GM19043 (cell line): ENCODE results near the gene TRPM8.
"Not testable (repeated sequence)": the region's sequence is repeated elsewhere in the genome, so short reads cannot be mapped to it uniquely, and the experiment has no call there.

Experiments
- ATAC-seq: cut with Tn5 transposase; IDR thresholded peaks from one replicate; pipeline ENCODE4 v1.9.1; 2021; ENCODE audit warnings: low read depth; ENCODE audit not compliant: unreplicated experiment

Gene TRPM8

GRCh38 chr2:233935426-233935825 lies 18.3 kb downstream of the TRPM8 start:
- ATAC-seq, result no peak

- no peak for ATAC-seq
These were observed 18.9 kb downstream of the TRPM8 start for GRCh38 chr2:233936089-233936488.

DNA sequence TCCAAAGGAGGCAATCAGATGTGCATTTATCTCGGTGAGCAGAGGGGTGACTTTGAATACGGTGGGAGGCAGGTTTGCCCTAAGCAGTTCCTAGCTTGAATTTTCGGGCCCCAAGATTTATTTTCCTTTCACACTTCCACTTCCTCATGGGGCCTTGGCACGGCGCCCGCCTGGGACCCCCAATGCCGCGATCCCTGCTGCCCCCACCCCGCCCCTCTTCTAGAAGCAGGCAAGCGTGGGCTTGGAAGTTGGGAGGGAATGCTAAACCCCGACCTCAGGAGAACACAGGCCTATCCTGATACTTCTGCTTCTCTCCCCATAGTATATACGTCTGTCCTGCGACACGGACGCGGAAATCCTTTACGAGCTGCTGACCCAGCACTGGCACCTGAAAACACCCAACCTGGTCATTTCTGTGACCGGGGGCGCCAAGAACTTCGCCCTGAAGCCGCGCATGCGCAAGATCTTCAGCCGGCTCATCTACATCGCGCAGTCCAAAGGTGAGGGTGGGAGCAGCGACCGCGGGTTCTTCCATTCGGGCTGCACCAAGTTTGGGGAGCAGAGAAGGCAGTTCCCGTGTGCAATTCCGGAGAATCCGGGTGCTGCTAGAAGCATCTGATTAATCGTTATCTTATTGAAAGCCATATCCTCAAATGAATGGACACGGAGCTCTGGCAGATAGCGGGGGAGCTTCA lies 21.6 kb downstream of the TRPM8 start:
- ATAC-seq, result no peak

DNA sequence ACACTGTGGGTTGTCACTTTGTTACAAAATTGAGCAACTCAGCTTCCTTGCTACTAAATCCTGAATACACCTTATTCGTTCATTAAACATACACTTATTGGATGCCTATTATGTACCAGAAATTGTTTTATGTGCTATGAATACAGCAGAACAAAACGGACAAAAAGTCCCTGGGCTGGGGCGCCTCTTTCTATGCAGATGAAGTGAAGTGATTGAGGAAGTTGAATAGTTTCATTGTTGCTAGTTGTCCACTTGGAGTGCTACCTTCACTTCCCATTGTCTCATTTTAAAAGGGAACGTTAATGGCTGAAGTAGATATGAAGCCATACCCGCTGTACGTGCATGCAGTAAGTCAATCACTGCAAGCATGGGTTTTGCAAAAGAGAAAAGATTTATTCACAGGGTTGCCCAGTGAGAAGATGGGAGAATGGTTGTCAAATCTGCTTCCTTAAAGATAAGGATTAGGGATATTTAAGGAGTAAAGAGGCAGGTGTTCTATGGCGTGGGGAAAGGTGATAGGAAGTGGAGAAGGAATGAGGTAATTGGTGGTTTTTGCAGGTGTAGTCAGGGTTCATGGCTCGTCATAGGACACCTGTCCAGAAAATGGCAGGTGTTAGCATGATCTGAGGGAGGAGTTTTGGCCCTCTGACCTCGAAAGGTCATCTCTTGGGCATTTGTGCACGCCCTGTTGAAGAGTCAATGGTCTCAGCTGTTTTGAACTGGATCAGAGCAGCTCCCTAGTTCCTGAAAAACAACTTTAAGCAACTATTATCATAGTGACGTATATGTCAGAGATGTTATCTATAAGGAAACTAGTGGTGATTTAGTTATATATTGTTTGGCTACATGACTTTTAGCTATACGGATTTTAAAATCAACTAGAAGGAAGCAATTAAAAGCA lies 23.5 kb downstream of the TRPM8 start:
- no peak for ATAC-seq

DNA sequence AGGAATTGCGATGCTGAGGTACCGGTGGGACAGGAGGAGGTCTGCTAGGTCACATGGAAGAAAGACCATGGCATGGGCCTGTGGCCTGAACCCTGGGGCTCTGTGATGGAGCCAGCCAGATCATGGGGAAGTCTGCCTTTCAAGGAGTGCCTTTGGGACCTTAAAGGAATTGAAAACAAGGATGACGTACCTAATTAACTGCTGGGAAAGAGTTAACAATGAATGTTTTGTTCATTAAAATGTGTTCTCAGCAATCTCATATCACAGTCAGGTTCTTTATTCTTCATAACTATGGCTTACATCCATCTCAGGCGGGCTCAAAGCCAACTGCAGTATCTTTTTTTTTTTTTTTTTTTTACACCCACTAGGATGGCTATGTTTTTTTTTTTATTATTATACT lies 25.6 kb downstream of the TRPM8 start:
- no peak for ATAC-seq

DNA sequence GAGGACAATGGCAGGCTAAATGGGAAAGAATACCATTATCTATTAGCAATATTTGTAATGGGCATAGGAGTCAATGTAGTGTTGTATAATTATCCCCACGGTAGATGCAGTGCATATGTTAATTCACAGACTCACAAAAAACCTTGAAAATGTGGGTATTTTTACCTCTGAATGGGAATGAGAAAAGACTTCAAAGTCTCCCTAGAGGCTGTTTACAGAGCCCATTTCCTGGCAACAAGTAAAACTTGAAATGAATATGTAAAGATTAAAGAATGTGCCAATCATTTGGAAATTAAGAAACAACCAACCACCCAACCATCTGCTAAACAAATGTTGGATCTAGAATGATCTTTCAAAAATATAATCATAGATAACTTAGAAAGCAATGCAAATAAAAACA lies 27.1 kb downstream of the TRPM8 start:
- ATAC-seq, result no peak

- ATAC-seq, result no peak
These were observed 27.5 kb downstream of the TRPM8 start for GRCh38 chr2:233944722-233945121.

GRCh38 chr2:233945146-233945545 lies 28.0 kb downstream of the TRPM8 start:
- no peak for ATAC-seq

- ATAC-seq, result no peak
These were observed 33.1 kb downstream of the TRPM8 start for GRCh38 chr2:233950078-233950825.

DNA sequence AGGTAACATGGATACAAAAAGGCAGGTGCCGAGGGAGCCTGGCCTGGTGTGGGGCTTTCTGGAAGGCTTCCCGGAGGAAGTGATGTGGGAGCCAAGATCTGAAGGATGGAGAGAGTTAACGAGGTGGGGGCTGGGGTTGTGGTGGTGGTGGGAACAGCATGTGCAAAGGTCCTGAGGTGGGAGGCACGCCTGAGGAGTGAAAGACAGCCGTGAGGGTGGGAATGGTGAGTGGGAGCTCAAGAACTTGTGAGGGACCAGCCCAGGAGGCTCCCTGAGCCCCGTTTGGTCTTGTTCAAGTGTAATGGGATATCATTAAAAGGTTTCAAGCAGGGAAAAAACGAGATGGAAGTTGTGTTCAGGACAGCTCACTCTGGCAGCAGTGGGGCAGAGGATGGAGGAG lies 35.2 kb downstream of the TRPM8 start:
- no peak for ATAC-seq

- no peak for ATAC-seq
These were observed 36.1 kb downstream of the TRPM8 start for GRCh38 chr2:233953087-233953801.

GRCh38 chr2:233960203-233960602 lies 43.0 kb downstream of the TRPM8 start:
- no peak for ATAC-seq

DNA sequence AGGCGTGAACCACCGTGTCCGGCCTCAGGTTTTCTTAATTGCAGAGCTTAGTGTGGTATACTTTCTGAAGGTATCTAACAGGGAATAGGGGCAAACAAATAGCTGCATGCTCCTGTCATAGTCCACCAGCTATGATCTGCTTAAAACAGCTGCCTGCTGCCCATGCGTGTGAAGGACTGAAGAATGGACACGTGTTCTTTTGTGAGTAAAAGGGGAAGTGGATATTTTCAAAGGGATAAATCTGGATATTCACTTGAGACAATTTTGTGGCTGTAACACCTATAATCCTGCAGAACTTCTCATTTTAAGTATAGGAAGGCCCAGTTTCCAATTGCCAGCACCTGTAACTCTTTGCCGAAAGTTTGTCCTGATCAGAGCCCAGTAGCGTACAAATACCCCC lies 44.7 kb downstream of the TRPM8 start:
- no peak for ATAC-seq

DNA sequence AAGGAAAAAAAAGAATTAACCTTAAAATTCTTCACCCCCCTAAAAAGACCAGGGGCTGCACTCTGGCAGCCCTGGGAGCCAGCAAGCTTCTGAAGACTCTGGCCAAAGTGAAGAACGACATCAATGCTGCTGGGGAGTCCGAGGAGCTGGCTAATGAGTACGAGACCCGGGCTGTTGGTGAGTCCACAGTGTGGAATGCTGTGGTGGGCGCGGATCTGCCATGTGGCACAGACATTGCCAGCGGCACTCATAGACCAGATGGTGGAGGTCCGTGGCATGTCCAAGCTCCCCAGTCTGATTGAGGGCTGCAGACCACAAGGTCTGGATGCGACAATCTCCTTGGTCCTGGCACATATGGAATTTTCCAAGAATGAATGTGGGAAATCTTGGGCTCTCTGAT lies 47.4 kb downstream of the TRPM8 start:
- no peak for ATAC-seq

DNA sequence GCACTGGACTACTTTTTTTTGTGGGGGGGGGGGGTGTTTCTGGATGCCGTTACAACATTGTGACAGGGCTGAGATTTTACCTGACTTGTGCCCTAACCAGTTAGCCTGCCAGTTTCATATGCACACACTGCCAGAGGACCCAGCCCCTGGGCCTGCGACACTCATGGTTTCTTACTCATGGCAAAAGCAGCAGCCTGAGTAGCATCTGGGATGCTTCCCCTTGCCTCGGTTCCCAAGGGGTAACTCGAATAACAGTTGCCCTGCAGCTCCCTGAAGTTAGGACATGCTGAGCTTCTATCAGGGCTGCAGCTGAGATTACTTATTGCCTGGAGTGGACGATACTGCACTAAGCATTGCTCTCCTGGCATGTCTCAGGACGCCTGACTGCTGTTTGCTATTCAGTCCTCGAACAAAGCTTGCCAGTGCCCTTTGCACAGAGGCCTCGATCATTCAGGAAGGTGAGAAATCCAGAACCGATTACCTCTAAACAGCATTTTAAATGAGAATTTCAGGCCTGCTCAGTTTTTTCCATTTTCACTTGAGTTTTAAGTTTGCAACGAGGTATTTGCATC lies 47.9 kb downstream of the TRPM8 start:
- no peak for ATAC-seq

DNA sequence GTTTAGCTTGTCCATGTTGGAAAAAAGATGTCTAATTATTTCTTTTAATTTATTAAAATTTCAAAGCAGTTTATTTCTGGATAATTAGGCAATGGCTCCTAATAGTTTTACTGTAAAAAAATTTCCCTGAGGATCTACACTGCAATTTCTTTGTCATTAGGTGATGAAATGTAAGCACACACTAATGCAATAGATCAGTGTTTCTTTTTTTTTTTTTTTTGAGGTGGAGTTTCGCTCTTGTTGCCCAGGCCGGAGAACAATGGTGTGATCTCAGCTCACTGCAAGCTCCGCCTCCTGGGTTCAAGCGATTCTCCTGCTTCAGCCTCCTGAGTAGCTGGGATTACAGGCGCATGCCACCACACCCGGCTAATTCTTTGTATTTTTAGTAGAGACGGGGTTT lies 48.5 kb downstream of the TRPM8 start:
- ATAC-seq, result not testable (repeated sequence)

GRCh38 chr2:233966388-233966787 lies 49.2 kb downstream of the TRPM8 start:
- no peak for ATAC-seq

DNA sequence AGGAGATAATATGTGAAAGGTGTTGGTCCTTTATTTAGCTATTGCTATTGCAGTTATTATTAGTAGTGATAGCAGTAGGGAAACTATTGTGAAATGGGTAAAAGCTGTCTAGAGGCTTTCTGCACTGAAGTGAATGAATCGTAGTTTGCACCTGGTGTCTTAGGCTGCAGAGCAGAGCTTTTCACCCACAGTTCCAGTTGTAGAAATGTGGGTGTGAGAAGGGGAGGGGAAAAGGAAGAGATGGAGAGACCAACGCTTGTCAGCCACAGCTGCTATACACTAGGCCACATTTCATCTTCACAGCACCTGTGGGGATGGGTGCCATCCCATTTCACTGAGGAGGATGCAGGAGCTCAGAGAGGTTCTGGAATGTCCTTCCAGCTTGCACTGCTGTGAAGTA lies 50.0 kb downstream of the TRPM8 start:
- ATAC-seq, result no peak

DNA sequence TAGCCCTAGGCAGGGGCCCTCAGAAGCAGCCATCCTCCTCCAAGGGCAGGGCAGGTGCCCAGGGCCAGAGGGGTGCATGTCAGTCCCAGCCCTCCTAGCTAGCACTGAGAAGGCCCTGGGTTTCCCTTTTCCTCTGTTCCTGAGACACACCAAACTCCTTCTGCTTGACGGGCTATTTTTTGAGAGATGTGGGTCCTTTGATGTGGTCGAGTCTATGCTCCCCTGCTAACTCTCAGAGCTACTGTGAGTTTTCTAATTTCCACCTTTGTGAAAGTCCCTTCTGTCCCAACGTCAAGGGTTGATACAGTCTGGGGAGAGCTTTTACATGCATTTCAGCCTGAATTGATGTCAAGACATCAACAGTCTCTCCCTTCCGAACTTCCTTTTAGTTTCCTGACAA lies 51.4 kb downstream of the TRPM8 start:
- ATAC-seq, result no peak

DNA sequence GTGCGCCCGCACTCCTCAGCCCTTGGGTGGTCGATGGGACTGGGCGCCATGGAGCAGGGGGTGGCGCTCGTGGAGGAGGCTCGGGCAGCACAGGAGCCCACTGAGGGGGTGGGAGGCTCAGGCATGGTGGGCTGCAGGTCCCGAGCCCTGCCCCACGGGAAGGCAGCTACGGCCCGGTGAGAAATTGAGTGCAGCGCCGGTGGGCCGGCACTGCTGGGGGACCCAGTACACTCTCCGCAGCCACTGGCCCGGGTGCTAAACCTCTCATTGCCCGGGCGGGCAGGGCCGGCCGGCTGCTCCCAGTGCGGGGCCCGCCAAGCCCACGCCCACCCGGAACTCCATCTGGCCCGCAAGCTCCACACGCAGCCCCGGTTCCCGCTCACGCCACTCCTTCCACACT lies 55.3 kb downstream of the TRPM8 start:
- not testable (repeated sequence) for ATAC-seq
